ENCODE data around the gene PDLIM1. TPM values are rescaled to one million over a fixed set of nuclear protein-coding genes. Genes with fewer than 3 reads are reported as not detected.

Gene PDLIM1
- 2.6 and 2.9 TPM in 2 replicates for total RNA-seq

GRCh38 chr10:95290461-95291364, at the start of gene PDLIM1:
Gene PDLIM1 (minus strand): TSS chr10:95291003. CDS start chr10:95290915, 88 bp downstream.
- peak within 1 kb of the TSS; percentile 51 for H3K27ac Mint-ChIP-seq
- no peaks in the 10 kb centered on the region for H3K9me3 Mint-ChIP-seq
- peak within 1 kb of the TSS; percentile 81 for H3K4me3 Mint-ChIP-seq
- DNase-seq (ENCODE audit: low spot score): peak; percentile 51
- H3K36me3 Mint-ChIP-seq (ENCODE audit: low read depth): peaks cover 4% of the 10 kb centered on the region
- intact Hi-C loops (cut with micrococcal nuclease): loop anchor here (5.0 kb wide), 2 partner anchors 43 to 72 kb away; no protein-coding TSS in a partner anchor
- H3K4me1 Mint-ChIP-seq (ENCODE audit: low read depth): peaks cover 32% of the 10 kb centered on the region
- peaks cover 43% of the 10 kb centered on the region for H3K27me3 Mint-ChIP-seq (ENCODE audit: insufficient read depth)

- peaks cover 9% of the 10 kb centered on the region for H3K27me3 Mint-ChIP-seq (ENCODE audit: insufficient read depth)
- no peaks in the 10 kb centered on the region for H3K9me3 Mint-ChIP-seq
- DNase-seq (ENCODE audit: low spot score): no peak
- H3K4me3 Mint-ChIP-seq: no peak overlapping the region
- no peaks in the 10 kb centered on the region for H3K4me1 Mint-ChIP-seq (ENCODE audit: low read depth)
- intact Hi-C loops (cut with micrococcal nuclease): no loop called here
- no peak overlapping the region for H3K27ac Mint-ChIP-seq
- H3K36me3 Mint-ChIP-seq (ENCODE audit: low read depth): no peaks in the 10 kb centered on the region
Measured at GRCh38 chr10:95339863-95340262, 49.1 kb upstream of the PDLIM1 start.

GRCh38 chr10:95337423-95338160, 46.8 kb upstream of the PDLIM1 start:
- no peak for DNase-seq (ENCODE audit: low spot score)
- no peaks in the 10 kb centered on the region for H3K4me1 Mint-ChIP-seq (ENCODE audit: low read depth)
- no peaks in the 10 kb centered on the region for H3K9me3 Mint-ChIP-seq
- no peaks in the 10 kb centered on the region for H3K36me3 Mint-ChIP-seq (ENCODE audit: low read depth)
- H3K27ac Mint-ChIP-seq: no peak overlapping the region
- intact Hi-C loops (cut with micrococcal nuclease): no loop called here
- no peak overlapping the region for H3K4me3 Mint-ChIP-seq
- H3K27me3 Mint-ChIP-seq (ENCODE audit: insufficient read depth): peaks cover 11% of the 10 kb centered on the region

DNA sequence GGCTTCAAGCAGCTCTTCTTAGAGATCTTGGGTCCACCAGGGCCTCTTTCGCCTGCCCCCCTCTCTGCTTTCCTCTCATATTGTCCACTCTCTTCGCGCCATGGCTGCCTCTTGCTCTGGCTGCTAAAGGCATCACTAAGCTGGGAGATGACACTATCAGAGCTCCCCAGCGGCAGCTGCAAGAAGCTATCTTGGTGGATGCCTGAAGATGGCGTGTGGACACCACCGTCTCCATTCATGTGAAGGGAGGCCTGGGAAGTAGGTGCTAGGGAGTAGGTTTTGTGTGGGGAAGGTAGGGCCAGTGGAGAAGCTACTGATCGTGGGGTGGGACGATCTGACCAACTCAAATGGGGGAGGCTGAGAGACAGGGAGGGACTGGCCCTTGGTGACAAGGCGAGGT, 45.9 kb upstream of the PDLIM1 start:
- Mint-ChIP-seq H3K27ac (no peak overlapping the region), H3K4me1 (ENCODE audit: low read depth) (no peaks in the 10 kb centered on the region), H3K4me3 (no peak overlapping the region), H3K36me3 (ENCODE audit: low read depth) (no peaks in the 10 kb centered on the region), H3K9me3 (no peaks in the 10 kb centered on the region), H3K27me3 (ENCODE audit: insufficient read depth) (peaks cover 11% of the 10 kb centered on the region)
- intact Hi-C loops (cut with micrococcal nuclease): no loop called here
- DNase-seq (ENCODE audit: low spot score): no peak

GRCh38 chr10:95335933-95336699, 45.3 kb upstream of the PDLIM1 start:
- intact Hi-C loops (cut with micrococcal nuclease): no loop called here
- H3K27ac Mint-ChIP-seq: no peak overlapping the region
- no peak for DNase-seq (ENCODE audit: low spot score)
- H3K9me3 Mint-ChIP-seq: no peaks in the 10 kb centered on the region
- no peaks in the 10 kb centered on the region for H3K4me1 Mint-ChIP-seq (ENCODE audit: low read depth)
- no peak overlapping the region for H3K4me3 Mint-ChIP-seq
- no peaks in the 10 kb centered on the region for H3K36me3 Mint-ChIP-seq (ENCODE audit: low read depth)
- H3K27me3 Mint-ChIP-seq (ENCODE audit: insufficient read depth): peaks cover 9% of the 10 kb centered on the region

DNA sequence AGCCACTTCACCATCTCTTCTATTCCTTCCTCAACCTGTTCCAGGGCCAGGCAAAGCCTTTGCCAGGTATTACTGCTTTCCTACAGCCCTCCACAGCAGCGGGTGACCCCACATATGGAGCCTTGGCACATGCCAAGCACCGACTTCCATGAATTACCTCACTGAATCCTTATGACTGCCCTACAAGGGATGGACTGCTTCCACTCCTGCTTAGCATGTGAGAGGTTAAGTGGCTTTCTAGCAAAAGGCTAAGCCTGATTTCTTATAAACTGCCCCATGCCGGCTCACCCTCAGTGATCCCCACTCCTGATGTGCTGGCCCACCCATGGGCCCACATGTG, 44.0 kb upstream of the PDLIM1 start:
- no peak overlapping the region for H3K27ac Mint-ChIP-seq
- no peaks in the 10 kb centered on the region for H3K36me3 Mint-ChIP-seq (ENCODE audit: low read depth)
- no peaks in the 10 kb centered on the region for H3K9me3 Mint-ChIP-seq
- H3K4me3 Mint-ChIP-seq: no peak overlapping the region
- peaks cover under 1% of the 10 kb centered on the region for H3K4me1 Mint-ChIP-seq (ENCODE audit: low read depth)
- intact Hi-C loops (cut with micrococcal nuclease): no loop called here
- H3K27me3 Mint-ChIP-seq (ENCODE audit: insufficient read depth): peaks cover 9% of the 10 kb centered on the region
- no peak for DNase-seq (ENCODE audit: low spot score)

- Mint-ChIP-seq H3K9me3 (no peaks in the 10 kb centered on the region), H3K4me1 (ENCODE audit: low read depth) (peaks cover 5% of the 10 kb centered on the region), H3K27ac (no peak overlapping the region), H3K4me3 (no peak overlapping the region), H3K36me3 (ENCODE audit: low read depth) (no peaks in the 10 kb centered on the region), H3K27me3 (ENCODE audit: insufficient read depth) (peaks cover 9% of the 10 kb centered on the region)
- no peak for DNase-seq (ENCODE audit: low spot score)
- intact Hi-C loops (cut with micrococcal nuclease): no loop called here
Measured at GRCh38 chr10:95333997-95334804, 43.4 kb upstream of the PDLIM1 start.

DNA sequence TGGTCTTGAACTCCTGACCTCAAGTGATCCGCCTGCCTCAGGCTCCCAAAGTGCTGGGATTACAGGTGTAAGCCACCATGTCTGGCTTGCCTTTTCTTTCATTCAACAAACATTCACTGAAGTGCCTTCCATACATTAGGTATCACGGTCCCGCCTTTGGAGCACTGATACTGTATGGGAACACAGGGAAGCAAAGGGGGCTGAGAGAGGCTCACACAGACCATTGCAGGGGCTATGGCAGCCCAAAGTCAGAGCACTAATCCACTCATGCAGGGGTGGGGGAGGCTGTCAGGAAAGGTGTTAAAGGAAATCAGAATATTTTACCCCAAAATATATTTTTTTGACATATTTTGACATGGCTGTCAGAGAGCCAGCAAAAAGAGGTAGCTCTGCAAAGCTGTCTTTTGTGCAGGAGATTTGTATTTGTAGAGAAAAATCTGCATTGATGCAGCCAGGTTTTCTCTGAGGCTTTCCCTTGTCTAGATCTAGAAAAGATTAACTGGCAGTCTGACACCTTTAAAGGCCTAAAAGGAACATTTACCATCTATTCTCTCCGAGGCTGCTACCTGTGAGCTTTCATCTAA, 42.0 kb upstream of the PDLIM1 start:
- H3K4me1 Mint-ChIP-seq (ENCODE audit: low read depth): peaks cover 13% of the 10 kb centered on the region
- no peaks in the 10 kb centered on the region for H3K9me3 Mint-ChIP-seq
- H3K27ac Mint-ChIP-seq: no peak overlapping the region
- no peak overlapping the region for H3K4me3 Mint-ChIP-seq
- H3K27me3 Mint-ChIP-seq (ENCODE audit: insufficient read depth): peaks cover 10% of the 10 kb centered on the region
- no peak for DNase-seq (ENCODE audit: low spot score)
- H3K36me3 Mint-ChIP-seq (ENCODE audit: low read depth): no peaks in the 10 kb centered on the region
- intact Hi-C loops (cut with micrococcal nuclease): no loop called here

DNA sequence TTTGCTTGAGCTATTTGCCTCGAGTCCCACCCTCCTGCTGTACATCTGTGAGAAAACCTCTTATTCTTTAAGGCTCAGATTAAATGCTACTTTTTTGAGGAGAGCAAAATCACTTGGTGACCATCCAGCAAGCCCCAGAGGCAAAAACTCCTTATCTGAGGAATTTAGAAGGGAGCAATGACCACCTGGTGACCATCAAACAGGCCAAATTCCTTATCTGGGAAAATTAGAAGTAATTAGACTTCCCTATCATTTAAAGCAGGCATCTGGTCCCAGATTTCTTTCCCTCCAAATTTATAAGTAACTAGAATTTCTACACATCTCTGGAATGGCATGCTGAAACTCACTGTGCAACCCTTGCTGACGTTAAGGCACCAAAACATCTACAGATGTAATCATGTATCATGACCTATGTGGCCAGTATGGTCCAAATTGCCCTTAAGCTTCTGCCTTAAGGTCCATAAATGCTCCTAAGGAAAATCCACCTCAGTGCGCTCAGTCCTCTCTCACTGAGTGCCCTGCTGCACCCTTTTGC, 40.9 kb upstream of the PDLIM1 start:
- no peak for DNase-seq (ENCODE audit: low spot score)
- H3K36me3 Mint-ChIP-seq (ENCODE audit: low read depth): no peaks in the 10 kb centered on the region
- no peak overlapping the region for H3K4me3 Mint-ChIP-seq
- intact Hi-C loops (cut with micrococcal nuclease): no loop called here
- no peak overlapping the region for H3K27ac Mint-ChIP-seq
- H3K27me3 Mint-ChIP-seq (ENCODE audit: insufficient read depth): peaks cover 10% of the 10 kb centered on the region
- peaks cover 13% of the 10 kb centered on the region for H3K4me1 Mint-ChIP-seq (ENCODE audit: low read depth)
- H3K9me3 Mint-ChIP-seq: no peaks in the 10 kb centered on the region

DNA sequence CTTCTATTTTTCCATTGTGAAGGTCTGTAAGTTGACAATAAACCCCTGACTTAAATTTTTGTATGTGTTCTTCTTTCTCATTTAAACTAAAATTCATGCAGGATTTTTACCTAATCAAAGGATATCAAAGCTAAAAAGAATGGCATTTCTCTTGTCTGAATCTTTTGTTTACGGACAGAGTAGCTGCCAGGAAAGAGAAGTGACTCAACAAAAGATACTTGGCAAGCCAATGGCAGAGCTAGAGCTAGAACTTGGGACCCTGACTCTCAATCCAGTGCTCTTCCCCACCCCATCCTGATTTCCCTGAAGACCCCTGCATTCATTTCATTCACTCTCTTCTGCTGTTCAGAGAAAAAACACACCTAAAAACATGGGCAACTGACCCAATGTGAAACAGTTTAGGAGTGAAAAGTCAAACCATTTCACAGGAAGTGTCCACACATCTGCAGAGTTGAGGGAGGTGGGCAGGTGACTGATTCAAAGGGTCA, 40.2 kb upstream of the PDLIM1 start:
- Mint-ChIP-seq H3K4me1 (ENCODE audit: low read depth) (peaks cover 13% of the 10 kb centered on the region), H3K36me3 (ENCODE audit: low read depth) (no peaks in the 10 kb centered on the region), H3K4me3 (no peak overlapping the region), H3K27ac (no peak overlapping the region), H3K27me3 (ENCODE audit: insufficient read depth) (peaks cover 9% of the 10 kb centered on the region), H3K9me3 (no peaks in the 10 kb centered on the region)
- intact Hi-C loops (cut with micrococcal nuclease): no loop called here
- DNase-seq (ENCODE audit: low spot score): no peak

DNA sequence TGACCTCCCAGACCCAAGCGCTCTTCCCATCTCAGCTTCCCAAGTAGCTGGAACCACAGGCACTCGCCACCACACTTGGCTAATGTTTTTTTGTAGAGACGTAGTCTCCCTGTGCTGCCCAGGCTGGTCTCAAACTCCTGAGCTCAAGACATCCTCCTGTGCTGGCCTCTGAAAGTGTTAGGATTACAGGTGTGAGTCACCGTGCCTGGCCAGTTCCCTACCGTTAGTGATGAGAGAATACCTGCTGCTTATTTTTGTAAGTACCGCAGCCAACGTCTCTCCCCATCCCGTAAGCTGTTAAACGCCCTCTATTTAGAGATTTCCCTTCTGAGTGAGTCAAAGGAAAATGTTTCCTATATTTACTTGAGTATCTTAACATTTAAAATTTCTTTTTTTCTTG, 38.5 kb upstream of the PDLIM1 start:
- Mint-ChIP-seq H3K4me1 (ENCODE audit: low read depth) (peaks cover 13% of the 10 kb centered on the region), H3K27me3 (ENCODE audit: insufficient read depth) (peaks cover 16% of the 10 kb centered on the region), H3K36me3 (ENCODE audit: low read depth) (no peaks in the 10 kb centered on the region), H3K9me3 (no peaks in the 10 kb centered on the region), H3K27ac (no peak overlapping the region), H3K4me3 (no peak overlapping the region)
- no peak for DNase-seq (ENCODE audit: low spot score)
- intact Hi-C loops (cut with micrococcal nuclease): no loop called here

DNA sequence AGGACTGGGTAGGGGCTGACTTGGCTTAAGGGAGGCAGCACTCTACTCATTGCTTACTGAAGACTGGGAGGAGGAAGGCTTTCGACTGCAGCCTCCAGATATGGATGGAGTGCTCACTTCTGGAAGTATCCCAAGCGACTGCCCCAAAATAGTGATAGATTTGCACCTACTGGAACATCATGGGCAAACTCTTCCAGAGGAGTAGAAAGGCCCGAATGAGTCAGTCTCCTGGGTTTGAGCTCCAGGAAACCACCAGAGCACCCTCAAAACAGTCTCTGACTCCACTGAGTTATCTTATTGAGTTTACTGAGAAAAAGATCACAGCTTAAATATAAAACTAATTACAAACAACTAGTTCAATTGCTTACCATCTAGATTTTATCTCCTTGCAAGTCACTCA, 37.2 kb upstream of the PDLIM1 start:
- Mint-ChIP-seq H3K27me3 (ENCODE audit: insufficient read depth) (peaks cover 11% of the 10 kb centered on the region), H3K4me1 (ENCODE audit: low read depth) (peaks cover 13% of the 10 kb centered on the region), H3K36me3 (ENCODE audit: low read depth) (no peaks in the 10 kb centered on the region), H3K4me3 (no peak overlapping the region), H3K27ac (no peak overlapping the region), H3K9me3 (no peaks in the 10 kb centered on the region)
- no peak for DNase-seq (ENCODE audit: low spot score)
- intact Hi-C loops (cut with micrococcal nuclease): no loop called here
